H7 (cell line): ENCODE data around the gene ACSF3. TPM values are rescaled to one million over a fixed set of nuclear protein-coding genes. Genes with fewer than 3 reads are reported as not detected.

ENCODE experiments used
- DNase-seq: peaks from one replicate; pipeline ENCODE4 v3.0.0; 2012
- H3K27me3 ChIP-seq: 2 replicates; pipeline ENCODE4 v1.6.0; 2011; ENCODE audit warnings: mild to moderate bottlenecking, low read length; ENCODE audit not compliant: control insufficient read depth, insufficient read depth
- H3K36me3 ChIP-seq: replicated peaks from 2 replicates; pipeline ENCODE4 v1.5.1; 2011; ENCODE audit warnings: low read length; ENCODE audit not compliant: control insufficient read depth, insufficient read depth
- H3K4me3 ChIP-seq: 2 replicates; pipeline ENCODE4 v1.5.1; 2011; ENCODE audit warnings: low read depth, mild to moderate bottlenecking, control low read depth, low read length, moderate library complexity; ENCODE audit not compliant: insufficient read depth
- total RNA-seq: library from RNA; depleted of rRNA; stranded (reverse); fragments of >200 nt; shearing (Covaris generic); gene quantifications from 2 replicates; pipeline ENCODE4 v1.2.3, GENCODE V29; 2014

The ACSF3 gene
- total RNA-seq, 1 experiment from 2014 or later: 20.2 TPM

- H3K4me3 ChIP-seq: peak within 1 kb of the TSS; percentile 52
- H3K36me3 ChIP-seq: no peaks in the 10 kb centered on the region
- peaks cover 14% of the 10 kb centered on the region for H3K27me3 ChIP-seq
- DNase-seq: peak; percentile 100
Measured at GRCh38 chr16:89171216-89172170, 77.8 kb downstream of the ACSF3 start, which contains the start of gene CDH15. Gene CDH15 (plus strand): TSS chr16:89171748. CDS start chr16:89171832, 84 bp downstream.

- no peak for DNase-seq
- Histone ChIP-seq H3K36me3 (no peaks in the 10 kb centered on the region), H3K4me3 (no peak overlapping the region), H3K27me3 (peaks cover 14% of the 10 kb centered on the region)
Measured at GRCh38 chr16:89172171-89172527, 78.5 kb downstream of the ACSF3 start.

GRCh38 chr16:89172528-89173173, 79.0 kb downstream of the ACSF3 start:
- Histone ChIP-seq H3K4me3 (no peak overlapping the region), H3K36me3 (no peaks in the 10 kb centered on the region), H3K27me3 (peaks cover 14% of the 10 kb centered on the region)
- DNase-seq: no peak

- DNase-seq: no peak
- Histone ChIP-seq H3K4me3 (no peak overlapping the region), H3K36me3 (no peaks in the 10 kb centered on the region), H3K27me3 (peaks cover 14% of the 10 kb centered on the region)
Measured at GRCh38 chr16:89173174-89173921, 79.7 kb downstream of the ACSF3 start.

GRCh38 chr16:89174055-89174827, 80.6 kb downstream of the ACSF3 start:
- DNase-seq: no peak
- Histone ChIP-seq H3K27me3 (peaks cover 14% of the 10 kb centered on the region), H3K36me3 (no peaks in the 10 kb centered on the region), H3K4me3 (no peak overlapping the region)

- Histone ChIP-seq H3K27me3 (peaks cover 12% of the 10 kb centered on the region), H3K4me3 (no peak overlapping the region), H3K36me3 (no peaks in the 10 kb centered on the region)
- DNase-seq: no peak
Measured at GRCh38 chr16:89174877-89175276, 81.2 kb downstream of the ACSF3 start.

GRCh38 chr16:89175280-89176146, 81.9 kb downstream of the ACSF3 start:
- peaks cover 8% of the 10 kb centered on the region for H3K27me3 ChIP-seq
- DNase-seq: no peak
- H3K4me3 ChIP-seq: no peak overlapping the region
- H3K36me3 ChIP-seq: no peaks in the 10 kb centered on the region

- no peaks in the 10 kb centered on the region for H3K36me3 ChIP-seq
- no peak for DNase-seq
- peaks cover 3% of the 10 kb centered on the region for H3K27me3 ChIP-seq
- no peak overlapping the region for H3K4me3 ChIP-seq
Measured at GRCh38 chr16:89176147-89176690, 82.6 kb downstream of the ACSF3 start.

GRCh38 chr16:89176717-89177116, 83.1 kb downstream of the ACSF3 start:
- no peak for DNase-seq
- Histone ChIP-seq H3K27me3 (peaks cover 3% of the 10 kb centered on the region), H3K4me3 (no peak overlapping the region), H3K36me3 (no peaks in the 10 kb centered on the region)

GRCh38 chr16:89177501-89177900, 83.8 kb downstream of the ACSF3 start:
- no peak for DNase-seq
- Histone ChIP-seq H3K4me3 (no peak overlapping the region), H3K27me3 (peaks cover under 1% of the 10 kb centered on the region), H3K36me3 (no peaks in the 10 kb centered on the region)

- no peaks in the 10 kb centered on the region for H3K36me3 ChIP-seq
- no peak overlapping the region for H3K4me3 ChIP-seq
- no peak for DNase-seq
- no peaks in the 10 kb centered on the region for H3K27me3 ChIP-seq
Measured at GRCh38 chr16:89178453-89179147, 84.9 kb downstream of the ACSF3 start.

GRCh38 chr16:89179148-89179484, 85.5 kb downstream of the ACSF3 start:
- H3K4me3 ChIP-seq: no peak overlapping the region
- H3K36me3 ChIP-seq: no peaks in the 10 kb centered on the region
- DNase-seq: no peak
- H3K27me3 ChIP-seq: no peaks in the 10 kb centered on the region
